WI38 (cell line): ENCODE data around the gene ZNF747.

Experiments used
- H3K4me3 ChIP-seq: 2 replicates; pipeline ENCODE4 v1.5.1; 2011; ENCODE audit warnings: low read depth, mild to moderate bottlenecking, control low read depth, low read length
- CTCF ChIP-seq: IDR thresholded peaks from 2 replicates; pipeline ENCODE4 v1.5.1; 2012; ENCODE audit warnings: low read depth, mild to moderate bottlenecking, control low read depth, low read length

The ZNF747 gene

DNA sequence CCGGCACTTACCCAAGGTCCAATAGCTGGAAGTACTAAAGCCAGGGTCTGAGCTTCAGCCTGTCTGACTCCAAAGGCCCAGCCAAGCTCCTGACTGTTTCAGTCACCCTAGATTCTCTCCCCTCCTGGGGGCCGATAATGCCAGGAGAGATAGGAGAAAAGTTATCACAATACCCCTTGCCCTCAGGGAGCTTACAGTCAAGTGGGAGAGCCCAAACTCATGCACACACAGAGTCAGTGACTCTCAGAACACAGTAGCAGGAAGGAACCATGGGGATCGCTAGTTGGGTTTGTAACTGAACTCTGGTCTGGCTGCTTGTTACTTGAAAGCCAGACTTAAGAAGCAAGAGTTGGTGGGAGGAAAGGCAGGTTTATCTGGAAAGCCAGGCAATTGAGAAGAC is 23.1 kb downstream of the ZNF747 start:
- TF ChIP-seq CTCF: no peak
- no peak overlapping the region for H3K4me3 ChIP-seq

- no peak overlapping the region for H3K4me3 ChIP-seq
- TF ChIP-seq CTCF: no peak
Measured at GRCh38 chr16:30510376-30510938, 24.2 kb downstream of the ZNF747 start.

GRCh38 chr16:30509081-30509765 is 25.4 kb downstream of the ZNF747 start:
- H3K4me3 ChIP-seq: no peak overlapping the region
- no peak for TF ChIP-seq CTCF

DNA sequence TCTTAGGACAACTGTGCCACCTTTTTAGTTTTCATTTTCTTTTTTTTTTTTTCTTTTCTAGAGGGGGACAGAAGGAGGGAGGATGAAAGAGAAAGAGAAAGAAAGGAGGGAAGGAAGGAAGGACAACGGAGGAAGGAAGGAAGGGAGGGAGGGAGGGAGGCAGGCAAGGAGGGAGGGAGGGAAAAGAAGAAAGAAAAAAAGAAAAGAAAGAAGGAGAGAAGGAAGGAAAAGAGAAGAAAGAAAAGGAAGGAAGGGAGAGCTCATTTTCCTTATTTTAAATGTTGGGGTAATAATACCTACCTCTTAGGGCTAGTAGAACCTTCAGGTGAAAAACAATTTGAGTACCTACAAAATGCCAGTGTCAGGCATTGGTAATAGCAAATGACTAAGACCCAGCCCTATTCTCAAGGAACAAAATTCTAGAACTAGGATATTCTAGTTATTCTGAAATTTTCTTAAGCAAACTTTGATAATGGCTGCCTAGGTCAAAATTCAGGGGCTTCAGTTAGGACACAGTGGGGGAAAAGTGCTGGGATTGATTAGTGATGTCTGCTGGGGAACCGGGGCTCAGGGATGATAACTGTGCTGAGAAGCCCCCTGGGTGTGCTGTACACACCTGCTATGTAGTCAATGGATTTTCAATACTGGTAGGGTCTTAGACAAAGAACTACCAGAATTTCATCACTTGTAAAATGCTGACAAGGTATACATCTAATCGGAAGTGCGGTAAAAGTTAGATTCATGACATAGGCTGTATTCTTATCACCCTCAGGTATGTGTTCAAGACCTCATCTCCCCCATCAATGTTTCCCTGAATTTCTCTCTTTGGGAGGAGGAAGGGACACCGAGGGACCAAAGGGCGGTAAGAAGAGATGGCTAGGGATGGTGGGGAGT is 31.0 kb downstream of the ZNF747 start:
- no peak for TF ChIP-seq CTCF

DNA sequence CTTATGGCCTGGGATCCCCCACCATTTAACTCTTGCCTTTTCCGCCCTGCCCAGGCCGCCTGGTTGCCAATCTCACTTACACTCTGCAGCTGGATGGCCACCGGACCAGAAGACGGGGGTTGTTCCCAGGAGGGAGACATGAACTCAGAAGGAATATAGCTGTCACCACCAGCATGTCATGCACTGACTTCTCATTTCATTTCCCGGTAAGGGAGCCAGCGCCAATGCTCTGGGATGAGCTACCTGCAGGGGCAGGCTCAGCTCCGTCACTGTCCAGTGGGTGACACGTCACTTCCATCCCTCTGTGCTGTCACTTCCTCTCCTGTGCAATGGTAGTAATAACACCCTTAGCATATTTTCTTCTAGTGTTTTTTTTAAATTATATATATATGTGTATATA is 35.4 kb downstream of the ZNF747 start:
- no peak for TF ChIP-seq CTCF
- no peak overlapping the region for H3K4me3 ChIP-seq

More for the DNA sequence above, 31.0 kb downstream of the ZNF747 start:
- H3K4me3 ChIP-seq: no peak overlapping the region

GRCh38 chr16:30494709-30495108 is 39.9 kb downstream of the ZNF747 start:
- H3K4me3 ChIP-seq: no peak overlapping the region

More at GRCh38 chr16:30494709-30495108, 39.9 kb downstream of the ZNF747 start:
- TF ChIP-seq CTCF: no peak
